WTC11 (cell line): ENCODE measurements around the gene MAML2. TPM values are rescaled to one million over a fixed set of nuclear protein-coding genes. Genes with fewer than 3 reads are reported as not detected.

Source experiments
- ATAC-seq: fragments of 200-7000 bp; cut with Tn5 transposase; 2 replicates; pipeline ENCODE4 v1.10.0; 2021; ENCODE audit warnings: mild to moderate bottlenecking, moderate library complexity
- CTCF ChIA-PET: fragments of 300-600 bp; sonication (Branson Sonifier 250); formaldehyde crosslinking; loops from one replicate; lab custom pipeline; 2021; ENCODE audit warnings: antibody characterized with exemption; lab: Charles Lee
- POLR2A ChIA-PET: fragments of 350-600 bp; sonication (Branson Sonifier 250); formaldehyde crosslinking; loops from one replicate; lab custom pipeline; 2021; ENCODE audit warnings: antibody characterized with exemption; lab: Charles Lee
- DNase-seq: peaks from one replicate; pipeline ENCODE4 v3.0.0; 2021; ENCODE audit warnings: low spot score
- H3K27ac Mint-ChIP-seq: 2 replicates; pipeline ENCODE4 v1.8.0; 2021; ENCODE audit warnings: mixed read lengths
- H3K27me3 Mint-ChIP-seq: 2 replicates; pipeline ENCODE4 v1.8.0; 2021; ENCODE audit warnings: low read depth, mild to moderate bottlenecking, moderate library complexity, mixed read lengths
- H3K36me3 Mint-ChIP-seq: 2 replicates; pipeline ENCODE4 v1.8.0; 2021; ENCODE audit warnings: mixed read lengths
- H3K4me1 Mint-ChIP-seq: 2 replicates; pipeline ENCODE4 v1.8.0; 2022; ENCODE audit warnings: mixed read lengths
- H3K4me3 Mint-ChIP-seq: 2 replicates; pipeline ENCODE4 v1.8.0; 2021; ENCODE audit warnings: mild to moderate bottlenecking, moderate library complexity, mixed read lengths
- H3K9me3 Mint-ChIP-seq: 2 replicates; pipeline ENCODE4 v1.8.0; 2021; ENCODE audit warnings: mixed read lengths
- AR ChIP-seq: fragments of 250-450 bp; sonication (Bioruptor Pico); IDR thresholded peaks from 2 replicates; pipeline ENCODE4 v1.9.0; 2021; ENCODE audit warnings: mild to moderate bottlenecking
- CTCF ChIP-seq: fragments of 200-600 bp; IDR thresholded peaks from 2 replicates; pipeline ENCODE4 v1.8.0; 2022; ENCODE audit warnings: antibody characterized with exemption
- E2F5 ChIP-seq: sonication (generic); formaldehyde crosslinking; IDR thresholded peaks from 2 replicates; pipeline ENCODE4 v1.8.1; 2022; ENCODE audit warnings: mild to moderate bottlenecking, moderate library complexity, missing genetic modification reagents
- FOXJ3 ChIP-seq: sonication (generic); formaldehyde crosslinking; IDR thresholded peaks from 2 replicates; pipeline ENCODE4 v1.9.0; 2021; ENCODE audit warnings: missing genetic modification reagents, mild to moderate bottlenecking, borderline replicate concordance
- FOXP1 ChIP-seq: sonication (generic); formaldehyde crosslinking; IDR thresholded peaks from 2 replicates; pipeline ENCODE4 v1.8.0; 2022; ENCODE audit warnings: missing genetic modification reagents, mild to moderate bottlenecking, moderate library complexity, borderline replicate concordance
- GRHL2 ChIP-seq: fragments of 250-450 bp; sonication (Bioruptor Pico); IDR thresholded peaks from 2 replicates; pipeline ENCODE4 v1.8.0; 2022; ENCODE audit warnings: mild to moderate bottlenecking, moderate library complexity; ENCODE audit not compliant: insufficient replicate concordance, severe bottlenecking
- GTF2I ChIP-seq: fragments of 250-450 bp; sonication (Bioruptor Pico); conservative IDR thresholded peaks from 2 replicates; pipeline ENCODE4 v1.4.0; 2021; ENCODE audit warnings: mild to moderate bottlenecking
- IRF1 ChIP-seq: sonication (generic); formaldehyde crosslinking; IDR thresholded peaks from 2 replicates; pipeline ENCODE4 v1.8.0; 2023; ENCODE audit warnings: missing genetic modification reagents
- JUN ChIP-seq: sonication (generic); formaldehyde crosslinking; IDR thresholded peaks from 2 replicates; pipeline ENCODE4 v1.8.0; 2023; ENCODE audit warnings: mild to moderate bottlenecking, missing genetic modification reagents
- KAT7 ChIP-seq: sonication (generic); formaldehyde crosslinking; IDR thresholded peaks from 2 replicates; pipeline ENCODE4 v1.8.1; 2023; ENCODE audit warnings: missing genetic modification reagents, mild to moderate bottlenecking, borderline replicate concordance
- MLX ChIP-seq: sonication (generic); formaldehyde crosslinking; IDR thresholded peaks from 2 replicates; pipeline ENCODE4 v1.8.1; 2023; ENCODE audit warnings: mild to moderate bottlenecking, missing genetic modification reagents, moderate library complexity
- NFE2L1 ChIP-seq: sonication (generic); formaldehyde crosslinking; IDR thresholded peaks from 2 replicates; pipeline ENCODE4 v1.8.1; 2023; ENCODE audit warnings: missing genetic modification reagents
- NFYB ChIP-seq: sonication (generic); formaldehyde crosslinking; conservative IDR thresholded peaks from 2 replicates; pipeline ENCODE4 v1.8.0; 2022; ENCODE audit warnings: low read depth, missing genetic modification reagents
- SMAD3 ChIP-seq: sonication (generic); formaldehyde crosslinking; IDR thresholded peaks from 2 replicates; pipeline ENCODE4 v1.8.0; 2022; ENCODE audit warnings: missing genetic modification reagents, mild to moderate bottlenecking, borderline replicate concordance
- SP1 ChIP-seq: sonication (generic); formaldehyde crosslinking; conservative IDR thresholded peaks from 2 replicates; pipeline ENCODE4 v1.8.1; 2022; ENCODE audit warnings: missing genetic modification reagents
- STAT6 ChIP-seq: sonication (generic); formaldehyde crosslinking; conservative IDR thresholded peaks from 2 replicates; pipeline ENCODE4 v1.8.1; 2023; ENCODE audit warnings: mild to moderate bottlenecking, low read depth, missing genetic modification reagents, moderate library complexity
- TEAD4 ChIP-seq: sonication (generic); formaldehyde crosslinking; IDR thresholded peaks from 2 replicates; pipeline ENCODE4 v1.8.0; 2022; ENCODE audit warnings: mild to moderate bottlenecking, missing genetic modification reagents
- USF2 ChIP-seq: sonication (generic); formaldehyde crosslinking; IDR thresholded peaks from 2 replicates; pipeline ENCODE4 v1.8.1; 2023; ENCODE audit warnings: mild to moderate bottlenecking, missing genetic modification reagents, moderate library complexity
- ZMAT4 ChIP-seq: fragments of 250-450 bp; sonication (Bioruptor Pico); IDR thresholded peaks from 2 replicates; pipeline ENCODE4 v1.9.0; 2021; ENCODE audit warnings: mild to moderate bottlenecking
- ZNF281 ChIP-seq: sonication (generic); formaldehyde crosslinking; IDR thresholded peaks from 2 replicates; pipeline ENCODE4 v1.8.0; 2023; ENCODE audit warnings: mild to moderate bottlenecking, missing genetic modification reagents
- total RNA-seq: library from RNA; stranded (reverse); gene quantifications from 3 replicates; pipeline ENCODE4 v1.2.3, GENCODE V29; 2021

MAML2 gene
- total RNA-seq, 1 experiment from 2014 or later, result 8.1 TPM

- no peak overlapping the region for H3K27ac Mint-ChIP-seq
- DNase-seq (no peak), ATAC-seq (no peak)
- H3K4me1 Mint-ChIP-seq, result peaks cover 27% of the 10 kb centered on the region
- no peaks in the 10 kb centered on the region for H3K9me3 Mint-ChIP-seq
- TF ChIP-seq TEAD4 (CRISPR knock-in tag) (no peak), IRF1 (CRISPR knock-in tag) (no peak), STAT6 (CRISPR knock-in tag) (no peak), SP1 (CRISPR knock-in tag) (no peak), FOXJ3 (no peak), ZNF281 (CRISPR knock-in tag) (no peak), FOXP1 (CRISPR knock-in tag) (no peak), CTCF (no peak), GRHL2 (CRISPR knock-in tag) (no peak), NFE2L1 (CRISPR knock-in tag) (no peak), JUN (no peak)
- POLR2A ChIA-PET, result no interaction called here
- CTCF ChIA-PET, result interaction anchor here (2.0 kb wide), 1 partner anchor 258 kb away, joined by 9 read pairs; the partner anchor contains the start of gene MAML2
- H3K36me3 Mint-ChIP-seq, result no peaks in the 10 kb centered on the region
- no peak overlapping the region for H3K4me3 Mint-ChIP-seq
- H3K27me3 Mint-ChIP-seq, result no peaks in the 10 kb centered on the region
These were observed 257.6 kb downstream of the MAML2 start for GRCh38 chr11:96085319-96085930.

- no peaks in the 10 kb centered on the region for H3K27me3 Mint-ChIP-seq
- DNase-seq (no peak), ATAC-seq (no peak)
- CTCF ChIA-PET, result interaction anchor here (2.0 kb wide), 1 partner anchor 258 kb away, joined by 9 read pairs; the partner anchor contains the start of gene MAML2
- H3K36me3 Mint-ChIP-seq, result no peaks in the 10 kb centered on the region
- no peak overlapping the region for H3K27ac Mint-ChIP-seq
- H3K4me1 Mint-ChIP-seq, result peaks cover 32% of the 10 kb centered on the region
- no peak overlapping the region for H3K4me3 Mint-ChIP-seq
- POLR2A ChIA-PET, result no interaction called here
- no peaks in the 10 kb centered on the region for H3K9me3 Mint-ChIP-seq
- TF ChIP-seq SMAD3 (CRISPR knock-in tag), result no peak
- TF ChIP-seq USF2 (CRISPR knock-in tag), result no peak
- TF ChIP-seq E2F5, result no peak
- TF ChIP-seq GTF2I (CRISPR knock-in tag), result no peak
- no peak for TF ChIP-seq MLX (CRISPR knock-in tag)
- TF ChIP-seq ZMAT4, result no peak
- no peak for TF ChIP-seq AR
- no peak for TF ChIP-seq NFYB (CRISPR knock-in tag)
- no peak for TF ChIP-seq KAT7 (CRISPR knock-in tag)
These were observed 258.2 kb downstream of the MAML2 start for GRCh38 chr11:96084610-96085318.
